SKM-1 (cell line): ENCODE measurements around the gene ZNF860.
"Not testable (repeated sequence)": the region's sequence is repeated elsewhere in the genome, so short reads cannot be mapped to it uniquely, and the experiment has no call there.

Experiments used
- DNase-seq: peaks from one replicate; lab custom pipeline; 2025; ENCODE audit not compliant: unreplicated experiment; lab: John Stamatoyannopoulos, UW

ZNF860 gene

DNA sequence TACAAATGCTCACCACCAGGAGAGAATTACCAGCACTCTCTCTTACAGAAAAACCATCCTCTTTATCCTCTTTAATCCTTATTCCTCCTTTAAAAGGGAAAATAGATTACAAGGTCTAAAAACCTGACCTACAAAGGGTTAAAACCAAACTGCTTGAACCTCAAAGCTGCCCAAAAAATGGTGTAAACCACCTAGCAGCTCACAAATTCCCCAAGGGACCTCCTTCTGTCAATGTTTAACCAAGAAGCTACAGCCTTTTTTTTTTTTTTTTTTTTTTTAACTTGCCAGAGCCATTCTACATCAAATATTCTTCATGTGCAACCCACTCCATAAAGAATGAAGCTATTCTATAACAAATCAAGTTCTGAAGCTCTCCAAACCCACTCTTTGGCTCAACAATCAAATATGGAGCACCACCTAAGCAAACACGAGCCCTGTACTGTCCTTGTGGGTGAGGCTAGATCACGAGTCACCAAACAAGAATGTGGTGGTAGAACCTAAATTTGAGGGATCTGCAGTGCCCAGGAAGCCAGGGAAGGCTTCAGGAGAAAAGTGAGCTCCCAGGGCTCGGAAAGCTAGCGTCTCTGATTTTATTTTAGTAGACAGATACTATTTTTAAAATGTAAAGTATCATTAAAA is 20.6 kb upstream of the ZNF860 start:
- DNase-seq, result no peak

DNA sequence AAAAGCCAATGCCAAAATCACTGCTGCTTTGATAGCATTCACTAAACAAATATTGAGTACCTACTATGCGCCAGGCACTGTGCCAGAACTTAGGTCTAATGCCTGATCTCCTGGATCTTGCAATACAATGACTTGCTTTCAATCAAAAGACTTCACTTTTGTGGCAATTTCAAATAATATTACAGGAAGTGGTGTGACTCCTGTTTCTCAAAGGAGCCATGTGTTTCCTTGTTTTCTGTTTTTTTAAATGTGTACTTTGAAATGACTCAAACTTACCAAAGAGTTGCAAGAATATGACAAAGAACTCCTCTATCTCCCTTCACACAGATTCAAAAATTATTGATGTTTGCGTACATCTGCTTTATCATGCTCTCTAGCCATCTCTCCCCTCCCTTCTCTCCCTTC is 18.7 kb upstream of the ZNF860 start:
- no peak for DNase-seq

DNA sequence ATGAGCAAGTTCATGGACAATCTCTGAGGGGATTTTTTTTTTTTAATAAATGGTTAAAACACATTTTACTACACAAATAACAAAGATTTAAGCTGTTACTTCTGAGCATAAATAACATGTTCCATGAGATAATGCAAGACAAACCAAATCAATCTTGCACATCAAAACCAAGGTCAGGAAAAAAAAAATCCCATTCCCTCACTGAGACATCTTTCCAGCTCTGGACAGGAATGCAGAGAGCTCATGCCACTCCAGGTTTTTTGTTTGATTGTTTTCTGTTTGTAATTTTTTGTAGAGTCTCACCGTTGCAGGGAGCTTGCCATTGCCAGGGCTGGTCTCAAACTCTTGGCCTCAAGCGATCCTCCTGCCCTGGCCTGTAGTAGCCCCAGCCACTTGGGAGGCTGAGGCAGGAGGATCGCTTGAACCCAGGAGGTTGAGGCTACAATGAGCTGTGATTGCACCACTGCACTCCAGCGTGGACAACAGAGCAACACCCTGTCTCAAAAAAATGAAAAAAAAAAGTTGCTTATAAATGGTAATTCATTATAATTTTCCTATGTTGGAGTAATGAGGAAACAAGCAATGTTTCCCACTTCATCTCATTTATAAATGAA is 14.5 kb upstream of the ZNF860 start:
- no peak for DNase-seq

DNA sequence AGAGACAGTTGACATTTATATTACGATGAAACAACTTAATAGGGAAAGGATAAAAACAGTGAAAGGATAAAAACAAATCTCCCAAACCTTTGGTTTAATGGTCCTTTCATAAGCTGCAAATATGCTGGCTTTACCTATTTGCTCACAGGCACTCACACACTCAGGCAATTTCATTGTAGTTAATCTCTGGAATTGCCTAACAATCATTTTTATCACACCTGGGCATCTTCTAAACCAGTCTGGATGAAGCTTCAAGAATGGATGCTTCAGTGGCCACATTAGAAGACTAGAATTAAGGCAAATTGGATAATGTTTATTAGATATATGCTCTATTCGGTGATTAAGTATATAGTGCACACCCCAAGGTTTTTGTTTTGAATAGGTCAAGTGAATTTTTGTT is 14.0 kb upstream of the ZNF860 start:
- no peak for DNase-seq

DNA sequence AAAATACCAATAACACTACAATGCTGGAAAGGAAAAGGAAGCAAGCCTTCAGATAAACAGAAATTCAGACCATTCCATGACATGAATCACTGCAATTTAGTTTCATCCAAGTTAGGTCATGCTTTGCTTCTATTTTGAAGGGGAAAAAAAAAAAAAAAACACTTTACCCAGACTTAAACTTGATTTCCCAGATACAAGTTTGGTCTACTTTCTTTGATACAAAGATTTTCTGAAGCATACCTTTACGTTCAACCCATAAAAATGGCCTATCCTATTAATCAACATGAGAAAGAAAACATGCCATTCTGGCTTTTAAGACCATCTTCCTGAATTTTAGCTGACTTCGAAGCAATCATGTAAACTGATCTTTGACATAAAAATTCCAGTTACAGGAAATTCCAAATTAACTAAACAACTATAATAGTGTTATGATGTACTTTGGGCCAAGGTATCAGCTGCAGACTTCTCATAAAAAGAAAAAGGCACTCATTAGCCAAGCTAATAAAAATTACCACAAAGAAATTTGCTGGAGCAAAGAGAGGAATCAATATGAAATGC is 13.1 kb upstream of the ZNF860 start:
- no peak for DNase-seq

DNA sequence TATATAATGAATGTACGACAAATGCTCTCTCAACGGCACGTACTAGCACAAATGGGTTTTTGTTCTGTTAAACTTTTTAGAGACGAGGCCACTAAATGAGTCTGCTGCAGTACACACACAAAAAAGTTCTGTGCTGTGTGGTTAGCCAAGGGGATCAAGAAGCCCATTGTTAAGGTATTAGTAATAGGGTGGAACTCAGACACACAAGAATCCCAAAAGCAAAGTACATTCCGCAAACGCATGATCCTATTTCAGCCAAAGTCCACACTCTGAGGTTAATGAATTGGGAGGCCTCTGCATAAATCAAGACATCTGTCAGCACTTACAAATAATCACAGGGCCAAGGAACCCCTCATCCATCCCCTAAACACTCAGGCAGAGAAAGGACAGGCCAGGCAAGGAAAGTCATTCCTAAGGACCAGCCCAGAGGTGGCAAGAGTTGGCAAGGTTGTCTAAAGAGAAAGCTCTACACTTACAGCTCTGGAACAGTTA is 12.6 kb upstream of the ZNF860 start:
- DNase-seq, result no peak

DNA sequence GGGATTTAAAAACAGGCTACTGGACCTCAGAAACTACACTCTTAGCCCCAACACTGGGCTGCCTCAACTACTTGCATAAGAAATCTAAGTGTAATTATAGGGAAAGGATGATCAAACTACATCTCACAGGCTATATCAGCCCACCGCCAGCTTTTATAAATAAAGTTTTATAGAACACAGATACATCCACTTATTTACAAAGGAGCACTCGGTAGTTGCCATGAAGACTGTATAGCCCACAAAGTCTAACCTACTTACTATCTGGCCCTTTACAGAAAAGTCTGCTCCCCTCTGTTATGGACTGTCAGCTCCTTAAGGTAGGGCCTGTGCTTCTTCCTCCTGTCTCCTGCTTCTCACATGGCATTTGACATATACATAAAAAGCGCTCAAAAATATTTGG is 9.9 kb upstream of the ZNF860 start:
- no peak for DNase-seq

DNA sequence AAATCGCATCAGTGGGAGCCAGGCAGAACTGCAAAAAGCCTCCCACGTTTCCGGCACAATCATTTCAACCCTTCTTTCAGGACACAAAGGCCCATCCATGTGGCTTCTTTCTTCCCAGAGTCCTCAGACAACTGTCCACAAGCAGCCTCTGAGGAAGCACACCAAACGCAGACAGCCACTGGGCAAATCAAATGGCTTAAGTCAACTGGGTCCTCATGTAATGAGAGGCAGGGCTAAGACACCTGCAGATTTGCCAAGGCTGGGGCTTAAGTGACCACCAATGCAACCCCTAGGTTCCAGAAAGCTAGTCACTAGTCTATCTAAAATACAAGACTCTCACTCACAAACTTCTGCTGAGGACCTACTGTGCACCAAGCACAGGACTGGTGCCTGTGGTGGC is 8.5 kb upstream of the ZNF860 start:
- no peak for DNase-seq

DNA sequence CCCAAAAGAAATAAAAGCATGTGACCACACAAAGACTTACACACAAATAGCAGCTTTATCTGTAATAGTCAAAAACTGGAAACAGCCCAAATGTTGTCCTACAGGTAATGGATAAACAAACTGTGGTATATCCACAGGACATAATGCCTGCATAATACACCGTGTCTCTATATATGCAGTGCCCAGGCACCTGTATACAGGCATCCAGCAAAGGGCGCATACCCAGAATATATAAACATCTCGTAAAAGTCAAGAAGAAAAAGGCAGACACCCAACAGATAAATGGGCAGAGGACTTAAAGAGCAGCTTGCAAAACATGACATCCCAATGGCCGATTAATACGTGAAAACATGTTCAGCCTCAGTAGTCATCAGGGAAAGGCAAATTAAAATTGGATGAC is 7.7 kb upstream of the ZNF860 start:
- DNase-seq, result no peak

DNA sequence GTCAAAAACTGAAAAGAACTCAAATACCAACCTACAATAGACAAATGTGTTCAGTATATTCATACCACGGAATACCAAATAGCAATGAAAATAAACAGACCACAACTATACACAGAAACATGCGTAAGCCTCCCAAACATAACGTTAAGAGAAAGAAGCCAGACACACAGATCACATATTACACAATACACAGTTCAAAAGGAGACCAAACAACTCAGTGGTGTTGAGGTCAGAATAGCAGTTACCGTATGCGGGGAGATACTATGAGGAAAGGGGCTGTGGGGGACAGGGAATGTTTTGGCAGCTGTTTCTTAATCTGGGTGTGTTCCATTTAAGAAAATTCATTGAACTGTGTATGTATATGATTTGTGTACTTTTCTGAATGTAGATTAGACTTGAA is 7.1 kb upstream of the ZNF860 start:
- DNase-seq, result no peak

DNA sequence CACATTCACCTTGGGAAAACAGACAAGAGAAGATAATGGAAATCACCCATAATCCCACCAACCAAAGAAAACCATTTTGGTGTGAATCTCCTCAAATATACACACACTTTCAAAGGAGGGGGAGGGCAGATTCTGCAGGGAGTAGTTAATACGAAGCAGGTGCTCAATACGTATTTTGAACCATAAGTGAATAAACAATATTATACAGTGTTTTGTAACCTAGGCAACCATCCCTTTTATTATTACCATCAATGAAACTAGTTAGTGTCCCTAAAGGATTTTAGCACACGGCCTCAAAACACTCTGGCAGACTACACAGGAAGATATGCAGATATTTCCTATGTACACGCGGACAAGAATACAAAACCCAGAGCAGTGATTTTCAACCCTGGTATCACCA is 6.6 kb upstream of the ZNF860 start:
- no peak for DNase-seq

DNA sequence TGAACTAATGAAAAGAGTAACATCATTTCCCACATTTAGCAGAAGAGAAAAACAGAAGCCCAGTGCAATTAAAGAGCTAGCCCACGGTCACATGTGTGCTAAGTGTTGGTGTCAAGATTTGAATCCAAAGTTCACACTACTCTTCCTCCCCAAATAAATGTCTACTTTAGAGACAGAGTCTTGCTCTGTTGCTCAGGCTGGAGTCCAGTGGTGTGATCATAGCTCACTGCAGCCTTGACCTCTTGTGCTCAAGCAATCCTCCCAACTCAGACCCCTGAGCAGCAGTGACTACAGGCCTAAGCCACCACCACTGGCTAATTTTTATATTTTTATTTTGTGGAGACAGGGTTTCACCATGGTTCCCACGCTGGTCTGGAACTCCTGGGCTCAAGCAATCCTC is 5.2 kb upstream of the ZNF860 start:
- no peak for DNase-seq

DNA sequence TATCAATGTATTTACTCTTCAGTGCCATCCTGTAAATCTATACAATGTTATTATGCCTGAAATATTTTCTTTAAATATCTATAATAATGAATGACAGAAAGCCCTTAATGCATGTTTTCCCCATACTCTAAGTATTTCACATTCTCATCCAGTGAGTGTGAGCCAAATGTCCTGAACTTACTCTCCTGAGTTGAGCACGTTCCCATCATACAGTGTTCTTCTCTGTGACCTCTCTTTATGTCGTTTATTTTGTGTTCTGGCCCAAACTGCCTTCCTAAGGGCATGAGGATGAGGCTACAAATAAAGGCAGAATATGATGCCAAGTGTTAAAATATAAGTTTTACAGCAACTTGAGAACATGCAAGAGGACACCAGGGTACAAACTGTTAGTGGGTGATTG is 3.8 kb upstream of the ZNF860 start:
- DNase-seq, result no peak

DNA sequence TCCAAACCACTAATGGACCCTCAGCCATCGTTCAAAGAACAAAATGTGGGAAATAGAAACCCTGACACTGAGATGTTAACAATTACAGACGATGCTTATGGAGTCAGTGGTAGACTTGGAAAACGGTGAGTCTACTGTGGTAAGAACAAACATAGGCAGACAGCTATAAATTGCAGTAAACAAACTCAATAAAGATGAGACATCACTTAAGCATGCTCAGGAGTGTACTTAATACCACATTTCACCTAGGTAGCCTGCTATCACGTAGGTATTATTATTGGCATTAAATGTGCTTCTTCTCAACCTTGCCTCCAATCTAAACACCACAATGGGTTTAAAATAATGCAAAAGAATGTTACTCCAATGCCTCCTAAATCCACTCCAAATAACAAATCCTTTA is 3.0 kb upstream of the ZNF860 start:
- no peak for DNase-seq

DNA sequence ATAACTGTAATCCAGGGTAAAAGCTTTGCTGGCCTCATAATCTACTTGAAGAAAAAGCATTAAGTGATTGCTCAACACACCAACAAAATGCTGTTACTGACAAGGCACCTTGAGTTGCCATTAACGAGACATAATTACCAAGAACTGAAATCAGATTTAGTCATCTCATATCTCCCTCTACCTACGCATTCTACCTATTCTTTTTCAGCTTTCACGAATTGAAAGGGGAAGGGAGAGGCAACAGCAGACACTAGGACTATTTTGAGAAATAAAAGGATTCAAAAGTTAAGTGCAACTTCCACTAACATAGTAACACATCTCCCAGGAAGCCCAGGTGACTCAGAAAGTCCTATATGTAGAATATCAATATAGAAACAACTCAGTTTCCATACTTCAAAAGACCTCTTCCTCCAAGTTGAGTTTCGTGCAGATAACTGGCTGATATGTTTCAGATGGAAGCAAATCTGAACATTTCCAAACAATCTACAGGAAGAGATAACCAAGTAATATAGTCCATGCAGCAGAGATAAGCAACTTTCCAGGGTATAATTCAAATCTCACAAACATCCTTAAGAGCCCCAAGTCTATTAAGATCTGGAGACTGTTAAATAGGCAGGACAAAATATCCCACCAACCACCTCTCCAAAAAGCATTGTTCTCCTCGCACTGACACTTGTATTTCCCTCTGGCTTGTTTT is 2.4 kb upstream of the ZNF860 start:
- no peak for DNase-seq

DNA sequence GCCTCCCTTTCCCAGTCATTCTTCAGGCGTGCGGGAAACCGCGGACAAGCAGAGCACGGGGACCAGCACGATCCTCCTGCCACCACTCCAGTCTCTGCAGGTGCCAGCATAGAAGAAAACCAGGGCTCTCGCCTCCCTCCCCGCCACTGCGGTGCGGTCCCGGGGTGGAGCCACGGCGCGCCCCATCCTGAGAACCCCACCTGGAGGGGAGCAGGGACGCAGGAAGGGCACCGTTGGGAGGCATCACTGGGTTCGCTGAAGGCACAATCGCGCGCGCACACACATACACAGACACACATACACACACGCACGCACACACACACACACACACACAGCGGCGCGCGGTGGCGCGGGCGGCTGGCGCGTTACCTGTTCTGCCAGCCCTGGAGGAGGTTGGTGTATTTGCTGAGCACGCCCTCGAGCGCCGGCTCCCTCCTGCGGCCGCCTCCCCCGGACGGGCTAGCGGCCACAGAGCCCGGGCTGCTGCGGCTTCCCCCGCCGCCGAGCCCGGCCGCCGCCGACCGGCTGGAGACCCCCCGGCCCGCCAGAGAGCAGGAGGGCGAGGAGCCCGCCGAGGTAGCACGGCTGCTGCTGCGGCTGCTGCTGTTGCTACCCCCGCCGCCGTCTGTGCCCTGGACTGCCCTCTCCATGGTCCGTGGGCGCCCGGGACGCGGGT is 882 bp upstream of the ZNF860 start:
- DNase-seq, result no peak

DNA sequence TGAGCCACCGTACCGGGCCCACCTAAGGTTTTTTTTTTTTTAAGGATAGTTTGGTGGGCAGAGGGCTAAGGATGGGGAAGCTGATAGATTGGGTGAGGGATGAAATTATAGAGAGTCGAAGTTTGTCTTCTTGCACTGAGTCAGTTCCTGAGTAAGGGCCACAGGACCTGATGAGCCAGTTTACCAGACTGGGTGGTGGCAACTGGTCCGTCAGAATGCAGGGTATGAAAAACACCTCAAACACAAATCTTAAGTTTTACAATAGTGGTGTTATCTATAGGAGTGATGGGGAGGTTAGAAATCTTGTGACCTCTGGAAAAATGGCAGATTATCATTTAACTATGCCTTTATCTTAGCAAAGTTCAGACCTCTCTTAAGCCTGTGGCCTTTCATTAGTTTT is 2.8 kb downstream of the ZNF860 start:
- DNase-seq, result no peak

DNA sequence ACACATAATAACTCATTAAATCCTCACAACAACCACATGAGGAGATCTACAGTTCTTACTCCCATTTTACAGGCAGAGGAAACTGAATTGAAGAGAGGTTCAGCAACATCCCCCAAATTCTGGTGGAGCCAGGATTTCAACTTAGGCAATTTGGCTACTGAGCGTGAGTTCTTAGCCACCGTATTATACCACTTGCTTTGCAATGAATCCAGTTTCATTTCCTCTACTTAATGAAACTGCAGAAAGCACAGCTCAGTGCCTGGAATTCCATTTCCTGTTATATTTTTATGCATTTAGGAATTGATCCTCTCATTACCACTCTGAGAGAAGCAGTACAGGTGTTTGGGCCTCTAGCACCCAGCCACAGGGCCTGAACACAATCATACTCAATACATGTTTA is 4.3 kb downstream of the ZNF860 start:
- no peak for DNase-seq

DNA sequence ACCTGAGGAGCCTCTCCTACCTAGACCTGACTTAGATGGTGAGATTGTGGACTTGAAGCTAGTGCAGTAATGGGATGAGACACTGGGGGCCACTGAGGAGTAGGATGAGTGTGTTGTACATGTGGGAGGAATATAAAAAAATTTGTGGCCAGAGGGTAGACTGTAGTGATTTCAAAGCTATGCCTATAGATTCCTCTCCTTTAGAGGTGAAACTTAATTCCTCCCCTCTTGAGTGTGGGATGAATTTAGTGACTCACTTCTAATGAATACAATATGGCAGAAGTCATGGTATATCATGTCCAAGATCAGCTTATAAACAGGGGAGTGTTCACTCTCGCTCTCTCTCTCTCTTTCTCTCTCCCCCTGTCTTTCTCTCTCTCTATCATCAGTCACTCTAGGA is 6.7 kb downstream of the ZNF860 start:
- no peak for DNase-seq

DNA sequence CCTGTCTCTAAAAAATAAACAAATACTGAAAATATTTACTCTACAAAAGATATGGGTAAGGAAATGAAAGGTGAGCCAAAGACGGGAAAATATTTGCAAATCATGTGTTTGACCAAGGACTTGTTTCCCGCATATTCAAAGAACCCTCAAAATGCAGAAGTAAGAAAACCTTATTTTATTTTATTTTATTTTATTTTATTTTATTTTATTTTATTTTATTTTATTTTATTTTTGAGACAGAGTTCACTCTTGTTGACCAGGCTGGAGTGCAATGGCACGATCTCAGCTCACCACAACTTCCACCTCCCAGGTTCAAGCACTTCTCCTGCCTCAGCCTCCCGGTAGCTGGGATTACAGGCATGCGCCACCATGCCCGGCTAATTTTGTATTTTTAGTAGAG is 11.4 kb downstream of the ZNF860 start:
- DNase-seq, result not testable (repeated sequence)

DNA sequence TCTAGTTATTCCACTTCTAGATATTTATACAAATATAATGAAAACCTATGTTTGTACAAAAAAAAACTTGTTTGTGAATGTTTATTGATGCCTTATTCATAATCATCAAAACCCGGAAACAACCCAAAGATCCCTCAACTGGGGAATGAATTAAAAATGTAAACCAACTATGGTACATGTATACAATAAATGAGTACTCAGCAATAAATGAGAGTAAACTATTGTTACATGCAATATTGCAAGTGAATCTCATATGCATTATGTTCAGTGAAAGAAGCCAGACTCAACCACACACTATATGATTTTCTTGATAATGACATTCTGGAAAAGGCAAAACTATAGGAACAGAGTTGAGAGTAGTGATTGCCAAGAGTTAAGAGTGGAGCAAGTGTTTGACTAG is 12.3 kb downstream of the ZNF860 start:
- DNase-seq, result no peak

DNA sequence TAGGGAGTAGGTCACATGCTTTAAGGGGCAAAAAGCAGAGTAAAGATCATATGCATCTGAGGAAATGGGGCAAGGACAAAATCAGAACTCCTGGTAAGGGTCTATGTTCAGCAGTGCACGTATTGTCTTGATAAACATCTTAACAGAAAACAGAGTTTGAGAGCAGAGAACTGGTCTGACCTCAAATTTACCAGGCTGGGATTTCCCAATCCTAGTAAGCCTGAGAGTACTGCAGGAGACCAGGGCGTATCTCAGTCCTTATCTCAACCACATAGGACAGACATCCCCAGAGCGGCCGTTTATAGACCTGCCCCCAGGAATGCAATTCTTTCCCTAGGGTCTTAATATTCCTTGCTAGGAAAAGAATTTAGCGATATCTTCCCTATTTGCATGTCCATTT is 13.5 kb downstream of the ZNF860 start:
- not testable (repeated sequence) for DNase-seq
